SU-DHL-6 (cell line): ENCODE results near the gene AGXT.

Experiments
- H2AFZ ChIP-seq: fragments of 200-600 bp; sonication (generic); 2 replicates; pipeline ENCODE4 v1.6.1; 2014; ENCODE audit warnings: low read depth, mild to moderate bottlenecking, moderate library complexity, mixed read lengths, antibody characterized with exemption, low read length; ENCODE audit not compliant: severe bottlenecking
- H3F3A ChIP-seq: fragments of 200-600 bp; shearing (Covaris generic); 2 replicates; pipeline ENCODE4 v1.6.0; 2016; ENCODE audit warnings: antibody characterized with exemption, mild to moderate bottlenecking; ENCODE audit not compliant: insufficient read depth
- H3K27ac ChIP-seq: fragments of 200-600 bp; sonication (generic); 2 replicates; pipeline ENCODE4 v1.5.1; 2016; ENCODE audit warnings: low read depth, mild to moderate bottlenecking, low read length, moderate library complexity, mixed read lengths
- H3K27me3 ChIP-seq: fragments of 200-600 bp; sonication (generic), shearing (Covaris generic); 2 replicates; pipeline ENCODE4 v1.6.0; 2014; ENCODE audit warnings: mild to moderate bottlenecking, low read length
- H3K36me3 ChIP-seq: fragments of 200-600 bp; sonication (generic); 2 replicates; pipeline ENCODE4 v1.6.1; 2014; ENCODE audit warnings: mild to moderate bottlenecking, low read length, mixed read lengths
- H3K4me2 ChIP-seq: fragments of 300-600, 200-600 bp; shearing (Covaris generic), sonication (generic); 2 replicates; pipeline ENCODE4 v1.6.0; 2014; ENCODE audit warnings: low read length, low read depth, mild to moderate bottlenecking; ENCODE audit not compliant: poor library complexity, severe bottlenecking
- H3K4me3 ChIP-seq: fragments of 200-600 bp; sonication (generic); 2 replicates; pipeline ENCODE4 v1.5.1; 2014; ENCODE audit warnings: antibody characterized with exemption, low read length, mild to moderate bottlenecking, mixed read lengths; ENCODE audit not compliant: insufficient read depth, poor library complexity, severe bottlenecking
- H3K79me2 ChIP-seq: fragments of 200-600 bp; sonication (generic); 2 replicates; pipeline ENCODE4 v1.6.1; 2014; ENCODE audit warnings: mild to moderate bottlenecking, low read length, moderate library complexity; ENCODE audit not compliant: insufficient read depth
- H3K9ac ChIP-seq: fragments of 200-600 bp; sonication (generic); 2 replicates; pipeline ENCODE4 v1.7.0; 2014; ENCODE audit warnings: mild to moderate bottlenecking, low read length
- H3K9me2 ChIP-seq: fragments of 200-600 bp; sonication (generic); replicated peaks from 2 replicates; pipeline ENCODE4 v1.6.1; 2014; ENCODE audit warnings: low read length; ENCODE audit not compliant: insufficient read depth
- H3K9me3 ChIP-seq: fragments of 200-600 bp; sonication (generic); 2 replicates; pipeline ENCODE4 v1.6.1; 2014; ENCODE audit warnings: low read length, mixed read lengths; ENCODE audit not compliant: insufficient read depth
- H4K20me1 ChIP-seq: fragments of 200-600 bp; sonication (generic); 2 replicates; pipeline ENCODE4 v1.6.1; 2014; ENCODE audit warnings: low read depth, mild to moderate bottlenecking, antibody characterized with exemption, low read length, moderate library complexity, mixed read lengths
- CTCF ChIP-seq: fragments of 200-600 bp; sonication (generic); IDR thresholded peaks from one replicate; pipeline ENCODE4 v1.5.1; 2017; ENCODE audit warnings: antibody characterized with exemption, mild to moderate bottlenecking, low read length, moderate library complexity; ENCODE audit not compliant: insufficient read depth, poor library complexity, severe bottlenecking
- EZH2phosphoT487 ChIP-seq: fragments of 200-600 bp; sonication (generic), shearing (Covaris generic); conservative IDR thresholded peaks from 2 replicates; pipeline ENCODE4 v1.6.1; 2018; ENCODE audit warnings: mild to moderate bottlenecking, antibody characterized with exemption, low read length, moderate library complexity, mixed read lengths

Gene AGXT

GRCh38 chr2:240895656-240896388, 27.2 kb downstream of the AGXT start, which contains the start of gene MAB21L4:
TSS of gene MAB21L4 (minus strand) at chr2:240896156. CDS start at chr2:240895997, 159 bp downstream.
- H3K9ac ChIP-seq: no peak within 1 kb of the TSS
- no peaks in the 10 kb centered on the region for H3K36me3 ChIP-seq
- H4K20me1 ChIP-seq: no peaks in the 10 kb centered on the region
- no peak within 1 kb of the TSS for H3K4me2 ChIP-seq
- no peaks in the 10 kb centered on the region for H3K79me2 ChIP-seq
- H3K4me3 ChIP-seq: no peak within 1 kb of the TSS
- H3K27ac ChIP-seq: no peak within 1 kb of the TSS
- no peaks in the 10 kb centered on the region for H3K9me3 ChIP-seq
- H3K9me2 ChIP-seq: no peaks in the 10 kb centered on the region
- no peak within 1 kb of the TSS for H2AFZ ChIP-seq
- H3K27me3 ChIP-seq: no peaks in the 10 kb centered on the region
- TF ChIP-seq EZH2phosphoT487: no peak
- no peak for TF ChIP-seq CTCF
- H3F3A ChIP-seq: no peaks in the 10 kb centered on the region

GRCh38 chr2:240896394-240896793, 27.8 kb downstream of the AGXT start:
- H3K36me3 ChIP-seq: no peaks in the 10 kb centered on the region
- H3K27ac ChIP-seq: no peak overlapping the region
- H4K20me1 ChIP-seq: no peaks in the 10 kb centered on the region
- H3K27me3 ChIP-seq: no peaks in the 10 kb centered on the region
- H3K9me2 ChIP-seq: no peaks in the 10 kb centered on the region
- H2AFZ ChIP-seq: no peak overlapping the region
- no peak overlapping the region for H3K4me3 ChIP-seq
- no peak for TF ChIP-seq CTCF
- no peak for TF ChIP-seq EZH2phosphoT487
- H3K9me3 ChIP-seq: no peaks in the 10 kb centered on the region
- no peak overlapping the region for H3K4me2 ChIP-seq
- H3F3A ChIP-seq: no peaks in the 10 kb centered on the region
- H3K79me2 ChIP-seq: no peaks in the 10 kb centered on the region
- H3K9ac ChIP-seq: no peak overlapping the region

GRCh38 chr2:240896871-240897692, 28.5 kb downstream of the AGXT start:
- no peak overlapping the region for H2AFZ ChIP-seq
- H4K20me1 ChIP-seq: no peaks in the 10 kb centered on the region
- H3K9me3 ChIP-seq: no peaks in the 10 kb centered on the region
- H3K9me2 ChIP-seq: no peaks in the 10 kb centered on the region
- H3K27me3 ChIP-seq: no peaks in the 10 kb centered on the region
- H3K9ac ChIP-seq: no peak overlapping the region
- no peaks in the 10 kb centered on the region for H3K36me3 ChIP-seq
- H3K4me3 ChIP-seq: no peak overlapping the region
- no peak overlapping the region for H3K4me2 ChIP-seq
- no peaks in the 10 kb centered on the region for H3F3A ChIP-seq
- TF ChIP-seq CTCF (no peak), EZH2phosphoT487 (no peak)
- H3K79me2 ChIP-seq: no peaks in the 10 kb centered on the region
- H3K27ac ChIP-seq: no peak overlapping the region
